Right lobe of liver (tissue), 4 donors: ENCODE measurements around the gene EDEM2.

Experiments
- CTCF ChIP-seq, 4 donors: fragments of 200-600 bp in 3 of 4; fragments of 450-650 bp in 1 of 4; IDR thresholded peaks; one replicate each; pipeline versions ENCODE4 v1.5.1 to v1.8.0; 2016 to 2022; ENCODE audit warnings: antibody characterized with exemption in 4 of 4, mild to moderate bottlenecking in 2 of 4
- POLR2A ChIP-seq: fragments of 450-650 bp; IDR thresholded peaks from one replicate; pipeline ENCODE4 v1.6.1; 2017; ENCODE audit warnings: antibody characterized with exemption, mild to moderate bottlenecking
- donor health status: DM: no; HTN: no; CAD: no.
- donor health status: DM: no; HTN: no; CAD: no.
- donor health status: DM: no; HTN: yes; CAD: no.

DNA sequence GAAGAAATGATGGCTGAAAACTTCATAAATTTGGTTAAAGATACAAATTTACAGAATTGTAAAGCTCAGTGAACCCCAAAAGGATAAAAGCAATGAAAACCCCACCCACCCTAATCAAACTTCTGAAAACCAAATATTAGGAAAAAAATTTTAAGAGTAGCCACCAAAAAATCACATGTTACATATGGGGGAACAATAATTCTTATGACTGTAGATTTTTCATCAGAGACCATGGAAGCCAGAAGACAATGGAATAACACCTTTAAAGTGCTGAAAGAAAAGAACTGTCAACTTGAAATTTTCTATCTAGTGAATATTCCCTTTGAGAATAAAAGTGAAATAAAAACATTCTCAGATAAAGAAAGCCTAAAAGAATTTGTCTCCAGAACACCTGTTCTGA is 49.2 kb upstream of the EDEM2 start:
- TF ChIP-seq CTCF (IDR thresholded peaks at IDR 0.05) (no peak), POLR2A (no peak)
